Measurements from ENCODE around the gene PRICKLE3.
"Not testable (repeated sequence)": the region's sequence is repeated elsewhere in the genome, so short reads cannot be mapped to it uniquely, and the experiment has no call there.

The PRICKLE3 gene

GRCh38 chrX:49155900-49156837 is 30.0 kb downstream of the PRICKLE3 start:
- DNase-seq, result peak; percentile 75

- no peak for DNase-seq
Measured at GRCh38 chrX:49155243-49155899, 30.8 kb downstream of the PRICKLE3 start.

- DNase-seq, result no peak
Measured at GRCh38 chrX:49153467-49153866, 32.7 kb downstream of the PRICKLE3 start.

- not testable (repeated sequence) for DNase-seq
Measured at GRCh38 chrX:49149291-49149690, 36.9 kb downstream of the PRICKLE3 start.

- not testable (repeated sequence) for DNase-seq
Measured at GRCh38 chrX:49148390-49149100, 37.6 kb downstream of the PRICKLE3 start.

DNA sequence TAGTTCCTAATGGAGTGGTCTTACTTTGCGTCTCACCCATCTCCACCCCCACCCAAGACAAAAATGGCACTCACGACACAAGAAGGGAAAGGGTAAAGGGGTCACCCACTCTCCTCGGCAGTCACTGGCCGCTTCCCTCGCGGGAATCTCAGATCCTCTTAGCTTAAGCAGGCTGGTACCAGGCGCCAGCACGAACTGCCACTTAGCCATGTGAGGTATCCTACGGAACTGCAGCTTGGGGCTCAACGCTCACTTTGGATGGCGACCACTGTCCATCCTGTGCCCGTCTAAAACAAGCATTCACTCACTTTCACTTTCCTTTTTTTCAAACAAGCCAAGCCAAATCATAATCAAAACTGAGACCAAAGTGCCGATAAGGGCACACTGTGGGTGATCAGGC is 38.2 kb downstream of the PRICKLE3 start:
- DNase-seq, result no peak

GRCh38 chrX:49147282-49147681 is 38.9 kb downstream of the PRICKLE3 start:
- DNase-seq, result no peak

DNA sequence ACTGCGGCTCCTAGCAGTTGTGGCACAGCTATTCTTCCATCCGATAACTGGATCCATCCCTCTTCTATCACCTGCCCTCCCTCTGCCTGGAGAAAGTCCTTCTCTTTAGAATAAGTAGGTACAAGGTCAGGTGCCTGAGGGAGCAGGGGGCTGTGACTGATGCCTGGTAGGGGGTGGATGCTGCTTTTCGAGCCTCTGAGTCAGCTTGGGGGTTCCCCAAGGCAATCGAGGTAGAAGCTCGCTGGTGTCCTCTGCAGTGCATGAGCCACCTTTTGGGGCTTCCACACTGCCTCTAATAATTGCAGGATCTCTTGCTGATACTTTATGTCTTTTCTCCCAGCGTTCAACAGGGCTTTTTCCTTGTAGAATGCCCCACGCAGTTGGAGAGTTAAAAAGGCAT is 43.0 kb downstream of the PRICKLE3 start:
- not testable (repeated sequence) for DNase-seq

GRCh38 chrX:49142264-49142663 is 43.9 kb downstream of the PRICKLE3 start:
- DNase-seq, result not testable (repeated sequence)

DNA sequence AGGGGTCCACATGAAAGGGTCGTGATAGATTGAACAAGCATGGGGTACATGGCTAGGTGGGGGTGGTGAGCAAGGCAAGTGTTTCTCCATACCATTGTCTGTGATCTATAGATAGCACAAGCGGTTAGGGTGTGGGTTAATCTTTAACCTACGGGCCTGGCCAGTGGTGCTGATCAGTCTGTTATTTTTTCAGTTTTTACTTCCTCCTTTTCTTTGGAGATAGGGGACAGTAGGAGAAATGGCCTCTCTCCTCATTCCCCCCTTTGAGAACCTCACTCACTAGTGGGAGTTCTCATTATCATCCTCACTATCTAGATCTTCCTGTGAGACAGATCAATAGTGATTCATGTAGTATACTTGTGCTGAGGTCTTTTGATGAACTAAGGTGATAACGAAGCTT is 46.5 kb downstream of the PRICKLE3 start:
- no peak for DNase-seq

DNA sequence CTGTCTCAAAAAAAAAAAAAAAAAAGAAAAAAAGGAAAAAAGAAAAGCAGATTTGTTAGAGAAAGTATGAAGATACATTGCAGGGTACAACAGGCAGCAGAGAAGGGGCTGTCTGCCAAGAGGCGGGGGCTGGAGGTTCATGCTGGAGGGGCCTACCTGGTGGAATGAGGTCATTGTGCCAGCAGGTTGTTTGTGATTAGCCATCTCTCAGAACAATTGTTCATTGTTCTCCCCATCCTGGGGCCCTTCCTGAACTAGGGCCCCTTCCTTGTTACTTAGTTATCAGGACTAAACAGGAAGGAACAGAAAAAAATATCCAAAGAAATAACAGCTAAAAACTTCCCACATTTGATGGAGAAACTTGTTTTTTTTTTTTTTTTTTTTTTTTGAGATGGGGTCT is 48.7 kb downstream of the PRICKLE3 start:
- DNase-seq, result no peak

DNA sequence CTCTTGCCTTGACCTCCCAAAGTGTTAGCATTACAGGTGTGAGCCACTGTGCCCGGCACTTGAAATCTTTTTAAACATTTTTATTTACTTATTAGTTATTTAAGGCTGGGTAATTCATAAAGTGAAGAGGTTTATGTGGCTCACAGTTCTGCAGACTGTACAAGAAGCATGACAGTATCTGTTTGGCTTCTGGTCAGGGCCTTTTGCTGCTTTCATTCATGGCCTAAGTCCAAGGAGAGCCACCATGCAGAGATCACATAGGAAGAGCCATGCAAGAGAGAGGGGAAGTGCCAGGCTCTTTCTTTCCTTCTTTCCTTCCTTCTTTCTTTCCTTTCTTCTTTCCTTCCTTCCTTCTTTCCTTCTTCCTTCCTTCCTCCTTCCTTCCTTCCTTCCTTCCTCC is 52.4 kb downstream of the PRICKLE3 start:
- DNase-seq, result no peak

GRCh38 chrX:49132275-49132674 is 53.9 kb downstream of the PRICKLE3 start:
- DNase-seq, result not testable (repeated sequence)

DNA sequence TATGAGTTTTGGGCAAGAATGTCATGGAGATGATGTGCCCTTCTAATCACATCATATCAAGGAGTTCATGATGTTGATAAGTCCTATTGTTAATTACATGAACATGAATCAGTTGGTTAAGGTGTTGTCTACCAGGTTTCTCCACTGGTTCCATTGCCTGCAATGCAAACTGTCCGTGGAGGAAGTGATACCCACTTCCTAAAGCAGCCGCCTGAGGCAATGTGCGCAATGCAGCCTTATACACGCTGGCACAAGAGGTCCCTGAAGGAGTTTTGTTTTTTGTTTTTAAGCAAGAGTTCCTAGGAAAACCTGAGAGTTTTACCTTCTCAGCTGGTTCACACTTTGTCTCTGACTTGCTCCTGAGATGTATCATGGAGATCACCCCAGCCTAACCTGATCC is 56.7 kb downstream of the PRICKLE3 start:
- no peak for DNase-seq

GRCh38 chrX:49127742-49128258 is 58.4 kb downstream of the PRICKLE3 start:
- DNase-seq, result not testable (repeated sequence)
